GM23338 (cell line): ENCODE data around the gene PYGO1. TPM values are rescaled to one million over a fixed set of nuclear protein-coding genes. Genes with fewer than 3 reads are reported as not detected.
A peak's percentile ranks its signal among the peaks of the same experiment; 100 is the strongest.

Experiments used
- ATAC-seq: fragments of 200-7000 bp; cut with Tn5 transposase; 3 replicates; pipeline ENCODE4 v1.9.1; 2020
- DNase-seq: peaks from one replicate; pipeline ENCODE4 v3.0.0-alpha.2; 2015; ENCODE audit warnings: low spot score
- H2AFZ ChIP-seq: fragments of 200-600 bp; sonication (generic); 2 replicates; pipeline ENCODE4 v1.8.0; 2016; ENCODE audit warnings: antibody characterized with exemption, mild to moderate bottlenecking, moderate library complexity
- H3F3A ChIP-seq: fragments of 200-600 bp; sonication (generic); replicated peaks from 2 replicates; pipeline ENCODE4 v1.8.0; 2017; ENCODE audit warnings: antibody characterized with exemption, mixed run types, low read depth
- H3K27ac ChIP-seq: fragments of 200-600 bp; sonication (generic); 2 replicates; pipeline ENCODE4 v1.6.1; 2016; ENCODE audit warnings: low read depth
- H3K27me3 ChIP-seq: fragments of 200-600 bp; sonication (generic); 2 replicates; pipeline ENCODE4 v1.8.0; 2016; ENCODE audit warnings: mild to moderate bottlenecking, mixed run types, moderate library complexity; ENCODE audit not compliant: insufficient read depth
- H3K36me3 ChIP-seq: fragments of 200-600 bp; sonication (generic); 2 replicates; pipeline ENCODE4 v1.8.0; 2016; ENCODE audit warnings: mild to moderate bottlenecking; ENCODE audit not compliant: insufficient read depth
- H3K4me1 ChIP-seq: fragments of 200-600 bp; sonication (generic); 2 replicates; pipeline ENCODE4 v1.8.0; 2016; ENCODE audit warnings: mild to moderate bottlenecking, moderate library complexity; ENCODE audit not compliant: insufficient read depth
- H3K4me2 ChIP-seq: fragments of 200-600 bp; sonication (generic); 2 replicates; pipeline ENCODE4 v1.7.1; 2017; ENCODE audit warnings: mixed run types
- H3K4me3 ChIP-seq: fragments of 200-600 bp; sonication (generic); 2 replicates; pipeline ENCODE4 v1.6.1; 2016; ENCODE audit warnings: mixed run types
- H3K79me2 ChIP-seq: fragments of 200-600 bp; sonication (generic); replicated peaks from 2 replicates; pipeline ENCODE4 v1.8.0; 2017; ENCODE audit warnings: mild to moderate bottlenecking; ENCODE audit not compliant: insufficient read depth
- H3K9me2 ChIP-seq: fragments of 200-600 bp; sonication (generic); 2 replicates; pipeline ENCODE4 v1.8.0; 2017; ENCODE audit not compliant: insufficient read depth
- H4K20me1 ChIP-seq: fragments of 200-600 bp; sonication (generic); replicated peaks from 2 replicates; pipeline ENCODE4 v1.8.0; 2017; ENCODE audit warnings: mild to moderate bottlenecking; ENCODE audit not compliant: insufficient read depth
- H3K27ac Mint-ChIP-seq: 2 replicates; pipeline ENCODE4 v1.8.0; 2020; ENCODE audit warnings: inconsistent platforms, mild to moderate bottlenecking, moderate library complexity, mixed read lengths
- H3K27me3 Mint-ChIP-seq: 3 replicates; pipeline ENCODE4 v1.8.0; 2022; ENCODE audit warnings: low read depth, mild to moderate bottlenecking, moderate library complexity, mixed read lengths, inconsistent platforms; ENCODE audit not compliant: insufficient read depth, poor library complexity
- H3K36me3 Mint-ChIP-seq: 3 replicates; pipeline ENCODE4 v1.8.0; 2021; ENCODE audit warnings: low read depth, mild to moderate bottlenecking, inconsistent platforms, moderate library complexity, mixed read lengths
- H3K4me1 Mint-ChIP-seq: 3 replicates; pipeline ENCODE4 v1.8.0; 2020; ENCODE audit warnings: mild to moderate bottlenecking, inconsistent platforms, mixed read lengths
- H3K4me3 Mint-ChIP-seq: 3 replicates; pipeline ENCODE4 v1.8.0; 2021; ENCODE audit warnings: moderate library complexity, mild to moderate bottlenecking, inconsistent platforms, mixed read lengths
- H3K9me3 Mint-ChIP-seq: 3 replicates; pipeline ENCODE4 v1.8.0; 2020; ENCODE audit warnings: moderate library complexity, mild to moderate bottlenecking, inconsistent platforms, mixed read lengths
- CREB1 ChIP-seq: fragments of 250-450 bp; sonication (Bioruptor Pico); IDR thresholded peaks from 2 replicates; pipeline ENCODE4 v1.5.0; 2020; ENCODE audit warnings: low read depth, mild to moderate bottlenecking, moderate library complexity
- CTCF ChIP-seq, 2 experiments: fragments of 200-600 bp in 1 of 2; sonication (generic) in 1 of 2; conservative IDR thresholded peaks; 2 replicates each; pipeline versions ENCODE4 v1.5.1 to v1.6.1; 2016 to 2017; ENCODE audit warnings: antibody characterized with exemption in 2 of 2, low read depth in 2 of 2, mild to moderate bottlenecking in 2 of 2, moderate library complexity in 1 of 2
- ETS1 ChIP-seq: IDR thresholded peaks from 2 replicates; pipeline ENCODE4 v1.6.1; 2016; ENCODE audit warnings: antibody characterized with exemption
- EZH2 ChIP-seq: fragments of 200-600 bp; sonication (generic); IDR thresholded peaks from one replicate; pipeline ENCODE4 v1.8.0; 2017; ENCODE audit warnings: antibody characterized with exemption, mild to moderate bottlenecking, low read depth; ENCODE audit not compliant: unreplicated experiment
- EZH2phosphoT487 ChIP-seq: fragments of 200-600 bp; sonication (generic); IDR thresholded peaks from one replicate; pipeline ENCODE4 v1.8.1; 2018; ENCODE audit warnings: antibody characterized with exemption; ENCODE audit not compliant: unreplicated experiment
- JUNB ChIP-seq: IDR thresholded peaks from one replicate; pipeline ENCODE4 v1.6.1; 2016; ENCODE audit warnings: antibody characterized with exemption; ENCODE audit not compliant: unreplicated experiment
- NANOG ChIP-seq: IDR thresholded peaks from 2 replicates; pipeline ENCODE4 v1.6.1; 2016; ENCODE audit warnings: antibody characterized with exemption, borderline replicate concordance
- POLR2AphosphoS5 ChIP-seq: IDR thresholded peaks from 2 replicates; pipeline ENCODE4 v1.6.1; 2016; ENCODE audit warnings: antibody characterized with exemption, low read depth
- REST ChIP-seq: IDR thresholded peaks from one replicate; pipeline ENCODE4 v1.6.1; 2018; ENCODE audit warnings: antibody characterized with exemption; ENCODE audit not compliant: unreplicated experiment
- STAT1 ChIP-seq: IDR thresholded peaks from one replicate; pipeline ENCODE4 v1.6.1; 2016; ENCODE audit warnings: antibody characterized with exemption; ENCODE audit not compliant: unreplicated experiment
- ZNF114 ChIP-seq: fragments of 250-450 bp; sonication (Bioruptor Pico); IDR thresholded peaks from 2 replicates; pipeline ENCODE4 v1.5.0; 2020; ENCODE audit warnings: mild to moderate bottlenecking, moderate library complexity
- ZNF331 ChIP-seq: fragments of 250-450 bp; sonication (Bioruptor Pico); IDR thresholded peaks from 2 replicates; pipeline ENCODE4 v1.5.0; 2020; ENCODE audit warnings: low read depth, mild to moderate bottlenecking, moderate library complexity
- ZNF462 ChIP-seq: fragments of 250-450 bp; sonication (Bioruptor Pico); IDR thresholded peaks from 2 replicates; pipeline ENCODE4 v1.5.0; 2020; ENCODE audit warnings: mild to moderate bottlenecking, moderate library complexity
- polyA plus RNA-seq: library from polyadenylated mRNA; unstranded; fragments of >200 nt; fragmentation: Nextera tagmentation; extraction: Ambion mirVana; gene quantifications from 2 replicates; pipeline ENCODE4 v1.2.1, GENCODE V29; 2016
- total RNA-seq: library from RNA; depleted of rRNA; stranded (reverse); fragments of >200 nt; shearing (Covaris generic); gene quantifications from 2 replicates; pipeline ENCODE4 v1.2.3, GENCODE V29; 2014

The PYGO1 gene
- total and polyA plus RNA-seq, 2 experiments from 2014 or later, result 0.18 to 0.52 TPM

GRCh38 chr15:55552926-55553325, 35.2 kb downstream of the PYGO1 start:
- no peak for TF ChIP-seq ETS1
- no peak for TF ChIP-seq REST
- no peak for TF ChIP-seq CTCF (conservative IDR thresholded peaks at IDR 0.05; ENCODE audit: low read depth in 2 of 2)
- TF ChIP-seq JUNB, result no peak
- no peak for TF ChIP-seq POLR2AphosphoS5
- no peak for TF ChIP-seq STAT1
- no peak for TF ChIP-seq CREB1 (CRISPR knock-in tag)
- TF ChIP-seq ZNF462, result no peak
- no peak for TF ChIP-seq NANOG
- TF ChIP-seq EZH2phosphoT487, result no peak
- no peak for TF ChIP-seq EZH2
- no peak for TF ChIP-seq ZNF331
- TF ChIP-seq ZNF114, result no peak
- 0 out of 3 replicates have a peak, but pooled peaks cover 3% of the 10 kb centered on the region for H3K4me1 Mint-ChIP-seq
- Histone ChIP-seq H3K27ac (no peak overlapping the region), H3K4me3 (no peak overlapping the region), H3K36me3 (peaks cover 5% of the 10 kb centered on the region; the same call in 1 of the 2 replicates), H3F3A (no peaks in the 10 kb centered on the region), H3K4me2 (no peak overlapping the region), H3K27me3 (no peaks in the 10 kb centered on the region), H3K4me1 (no peaks in the 10 kb centered on the region), H3K9me2 (no peaks in the 10 kb centered on the region), H4K20me1 (no peaks in the 10 kb centered on the region), H3K79me2 (no peaks in the 10 kb centered on the region), H2AFZ (peak overlapping the region; percentile 88)
- no peak overlapping the region for H3K27ac Mint-ChIP-seq
- peaks cover 37% of the 10 kb centered on the region for H3K9me3 Mint-ChIP-seq
- H3K27me3 Mint-ChIP-seq, result peaks cover 2% of the 10 kb centered on the region
- DNase-seq, result peak; percentile 34
- peaks cover 21% of the 10 kb centered on the region for H3K36me3 Mint-ChIP-seq
- H3K4me3 Mint-ChIP-seq, result no peak overlapping the region
- ATAC-seq, result peak; percentile 72
